ENCODE measurements around the gene MACC1.
A peak's percentile ranks its signal among the peaks of the same experiment; 100 is the strongest.

MACC1 gene

GRCh38 chr7:20176578-20177242 lies 40.5 kb downstream of the MACC1 start:
- Histone ChIP-seq H3K79me2 (ENCODE audit: control insufficient read depth, insufficient read depth, low read length, unreplicated experiment) (no peaks in the 10 kb centered on the region), H3K36me3 (ENCODE audit: insufficient read depth, low read length) (no peaks in the 10 kb centered on the region), H3K4me1 (ENCODE audit: control insufficient read depth, insufficient read depth, low read length, unreplicated experiment) (no peaks in the 10 kb centered on the region), H3K27ac (ENCODE audit: low read depth, low read length) (no peak overlapping the region), H2AFZ (ENCODE audit: low read length, unreplicated experiment) (no peak overlapping the region), H3K4me3 (ENCODE audit: low read depth, low read length) (no peak overlapping the region), H3K27me3 (ENCODE audit: insufficient read depth, low read length) (no peaks in the 10 kb centered on the region)

DNA sequence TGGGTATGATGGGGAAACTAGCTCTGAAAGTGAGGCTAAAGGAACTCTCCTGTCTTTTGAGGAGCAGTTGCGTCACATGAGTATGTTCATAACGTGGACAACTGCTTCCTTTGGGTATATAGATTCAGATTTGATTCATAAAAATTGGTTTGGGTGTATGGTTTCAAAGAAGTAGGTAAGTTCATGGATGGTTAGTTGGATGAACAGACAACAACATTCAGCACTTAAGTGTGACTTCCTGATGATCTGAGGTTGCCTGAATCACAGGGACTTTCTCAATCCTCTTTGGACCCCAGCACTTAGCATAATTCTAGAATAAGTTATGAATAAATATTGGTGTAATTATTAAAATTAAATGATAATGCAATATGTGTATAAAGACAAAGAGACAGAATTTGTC lies 43.4 kb downstream of the MACC1 start:
- no peaks in the 10 kb centered on the region for H3K79me2 ChIP-seq (ENCODE audit: control insufficient read depth, insufficient read depth, low read length, unreplicated experiment)
- H2AFZ ChIP-seq (ENCODE audit: low read length, unreplicated experiment): no peak overlapping the region
- no peaks in the 10 kb centered on the region for H3K27me3 ChIP-seq (ENCODE audit: insufficient read depth, low read length)
- H3K36me3 ChIP-seq (ENCODE audit: insufficient read depth, low read length): no peaks in the 10 kb centered on the region
- peaks cover 5% of the 10 kb centered on the region for H3K4me1 ChIP-seq (ENCODE audit: control insufficient read depth, insufficient read depth, low read length, unreplicated experiment)
- H3K4me3 ChIP-seq (ENCODE audit: low read depth, low read length): no peak overlapping the region
- H3K27ac ChIP-seq (ENCODE audit: low read depth, low read length): no peak overlapping the region

GRCh38 chr7:20172736-20173334 lies 44.3 kb downstream of the MACC1 start:
- Histone ChIP-seq H3K27me3 (ENCODE audit: insufficient read depth, low read length) (no peaks in the 10 kb centered on the region), H2AFZ (ENCODE audit: low read length, unreplicated experiment) (peak overlapping the region; percentile 17), H3K27ac (ENCODE audit: low read depth, low read length) (no peak overlapping the region), H3K36me3 (ENCODE audit: insufficient read depth, low read length) (no peaks in the 10 kb centered on the region), H3K79me2 (ENCODE audit: control insufficient read depth, insufficient read depth, low read length, unreplicated experiment) (no peaks in the 10 kb centered on the region), H3K4me3 (ENCODE audit: low read depth, low read length) (no peak overlapping the region), H3K4me1 (ENCODE audit: control insufficient read depth, insufficient read depth, low read length, unreplicated experiment) (peaks cover 5% of the 10 kb centered on the region)

- Histone ChIP-seq H3K27ac (ENCODE audit: low read depth, low read length) (no peak overlapping the region), H3K79me2 (ENCODE audit: control insufficient read depth, insufficient read depth, low read length, unreplicated experiment) (no peaks in the 10 kb centered on the region), H3K36me3 (ENCODE audit: insufficient read depth, low read length) (no peaks in the 10 kb centered on the region), H2AFZ (ENCODE audit: low read length, unreplicated experiment) (peak overlapping the region; percentile 37), H3K4me1 (ENCODE audit: control insufficient read depth, insufficient read depth, low read length, unreplicated experiment) (peaks cover 5% of the 10 kb centered on the region), H3K27me3 (ENCODE audit: insufficient read depth, low read length) (no peaks in the 10 kb centered on the region), H3K4me3 (ENCODE audit: low read depth, low read length) (no peak overlapping the region)
These were observed 46.6 kb downstream of the MACC1 start for GRCh38 chr7:20170633-20171032.

DNA sequence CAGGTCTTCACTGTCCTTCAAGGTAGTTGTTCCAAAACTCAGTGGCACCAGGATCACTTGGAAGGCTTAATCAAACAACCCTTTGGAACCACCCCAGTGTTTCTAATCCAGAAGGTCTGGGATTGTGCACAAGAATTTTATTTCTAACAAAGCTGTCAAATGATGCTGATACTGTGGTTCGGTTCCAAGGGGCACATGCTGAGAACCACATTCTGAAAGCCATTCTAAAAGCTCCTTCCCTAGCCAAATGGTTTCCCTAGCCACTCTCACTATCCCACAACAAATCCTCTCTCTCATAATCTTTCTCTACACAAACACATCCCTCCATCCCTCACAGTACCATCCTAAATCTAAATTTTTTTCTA lies 52.1 kb downstream of the MACC1 start:
- H3K79me2 ChIP-seq (ENCODE audit: control insufficient read depth, insufficient read depth, low read length, unreplicated experiment): no peaks in the 10 kb centered on the region
- no peaks in the 10 kb centered on the region for H3K27me3 ChIP-seq (ENCODE audit: insufficient read depth, low read length)
- H3K4me3 ChIP-seq (ENCODE audit: low read depth, low read length): no peak overlapping the region
- H3K27ac ChIP-seq (ENCODE audit: low read depth, low read length): peak overlapping the region; percentile 65
- no peak overlapping the region for H2AFZ ChIP-seq (ENCODE audit: low read length, unreplicated experiment)
- no peaks in the 10 kb centered on the region for H3K36me3 ChIP-seq (ENCODE audit: insufficient read depth, low read length)
- peaks cover 9% of the 10 kb centered on the region for H3K4me1 ChIP-seq (ENCODE audit: control insufficient read depth, insufficient read depth, low read length, unreplicated experiment)

- Histone ChIP-seq H3K36me3 (ENCODE audit: insufficient read depth, low read length) (no peaks in the 10 kb centered on the region), H3K27ac (ENCODE audit: low read depth, low read length) (peak overlapping the region; percentile 65), H3K4me1 (ENCODE audit: control insufficient read depth, insufficient read depth, low read length, unreplicated experiment) (peaks cover 9% of the 10 kb centered on the region)
These were observed 52.6 kb downstream of the MACC1 start for GRCh38 chr7:20164425-20165145.

GRCh38 chr7:20162665-20163064 lies 54.5 kb downstream of the MACC1 start:
- no peaks in the 10 kb centered on the region for H3K79me2 ChIP-seq (ENCODE audit: control insufficient read depth, insufficient read depth, low read length, unreplicated experiment)
- H3K36me3 ChIP-seq (ENCODE audit: insufficient read depth, low read length): no peaks in the 10 kb centered on the region
- no peaks in the 10 kb centered on the region for H3K27me3 ChIP-seq (ENCODE audit: insufficient read depth, low read length)
- H3K27ac ChIP-seq (ENCODE audit: low read depth, low read length): no peak overlapping the region
- H2AFZ ChIP-seq (ENCODE audit: low read length, unreplicated experiment): no peak overlapping the region
- no peak overlapping the region for H3K4me3 ChIP-seq (ENCODE audit: low read depth, low read length)
- peaks cover 9% of the 10 kb centered on the region for H3K4me1 ChIP-seq (ENCODE audit: control insufficient read depth, insufficient read depth, low read length, unreplicated experiment)

More at GRCh38 chr7:20164425-20165145, 52.6 kb downstream of the MACC1 start:
- H3K79me2 ChIP-seq (ENCODE audit: control insufficient read depth, insufficient read depth, low read length, unreplicated experiment): no peaks in the 10 kb centered on the region
- H2AFZ ChIP-seq (ENCODE audit: low read length, unreplicated experiment): no peak overlapping the region
- no peak overlapping the region for H3K4me3 ChIP-seq (ENCODE audit: low read depth, low read length)
- no peaks in the 10 kb centered on the region for H3K27me3 ChIP-seq (ENCODE audit: insufficient read depth, low read length)

DNA sequence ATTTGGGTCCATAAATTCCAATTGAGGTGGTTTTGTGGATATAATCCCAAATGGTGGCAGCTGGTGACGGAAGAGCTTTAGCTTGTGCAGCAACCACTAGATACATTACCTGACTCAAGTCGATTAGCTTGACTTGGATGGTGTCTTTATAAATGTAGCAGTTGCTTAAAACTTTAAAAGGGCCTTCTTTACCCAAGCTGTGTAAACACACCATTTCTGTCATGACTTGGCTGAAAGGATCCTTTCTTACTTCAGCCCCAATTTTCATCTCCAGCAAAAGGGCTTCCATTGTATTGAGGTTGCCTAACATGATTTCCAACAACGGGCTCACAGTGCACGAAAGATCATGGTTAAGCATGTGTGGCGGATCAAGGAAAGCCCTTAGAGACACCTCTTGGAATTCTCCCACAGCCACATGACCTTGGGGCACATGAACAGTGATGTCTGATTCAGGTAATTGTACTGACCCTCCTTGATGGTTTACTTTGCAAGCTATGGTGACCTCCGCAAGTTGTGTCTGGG lies 57.9 kb downstream of the MACC1 start:
- Histone ChIP-seq H3K27me3 (ENCODE audit: insufficient read depth, low read length) (no peaks in the 10 kb centered on the region), H3K4me3 (ENCODE audit: low read depth, low read length) (no peak overlapping the region), H3K4me1 (ENCODE audit: control insufficient read depth, insufficient read depth, low read length, unreplicated experiment) (no peaks in the 10 kb centered on the region), H2AFZ (ENCODE audit: low read length, unreplicated experiment) (no peak overlapping the region), H3K36me3 (ENCODE audit: insufficient read depth, low read length) (no peaks in the 10 kb centered on the region), H3K79me2 (ENCODE audit: control insufficient read depth, insufficient read depth, low read length, unreplicated experiment) (no peaks in the 10 kb centered on the region), H3K27ac (ENCODE audit: low read depth, low read length) (no peak overlapping the region)

GRCh38 chr7:20158684-20159083 lies 58.5 kb downstream of the MACC1 start:
- peak overlapping the region; percentile 31 for H2AFZ ChIP-seq (ENCODE audit: low read length, unreplicated experiment)
- H3K27me3 ChIP-seq (ENCODE audit: insufficient read depth, low read length): no peaks in the 10 kb centered on the region
- H3K4me3 ChIP-seq (ENCODE audit: low read depth, low read length): no peak overlapping the region
- H3K36me3 ChIP-seq (ENCODE audit: insufficient read depth, low read length): no peaks in the 10 kb centered on the region
- no peaks in the 10 kb centered on the region for H3K4me1 ChIP-seq (ENCODE audit: control insufficient read depth, insufficient read depth, low read length, unreplicated experiment)
- no peaks in the 10 kb centered on the region for H3K79me2 ChIP-seq (ENCODE audit: control insufficient read depth, insufficient read depth, low read length, unreplicated experiment)
- no peak overlapping the region for H3K27ac ChIP-seq (ENCODE audit: low read depth, low read length)

DNA sequence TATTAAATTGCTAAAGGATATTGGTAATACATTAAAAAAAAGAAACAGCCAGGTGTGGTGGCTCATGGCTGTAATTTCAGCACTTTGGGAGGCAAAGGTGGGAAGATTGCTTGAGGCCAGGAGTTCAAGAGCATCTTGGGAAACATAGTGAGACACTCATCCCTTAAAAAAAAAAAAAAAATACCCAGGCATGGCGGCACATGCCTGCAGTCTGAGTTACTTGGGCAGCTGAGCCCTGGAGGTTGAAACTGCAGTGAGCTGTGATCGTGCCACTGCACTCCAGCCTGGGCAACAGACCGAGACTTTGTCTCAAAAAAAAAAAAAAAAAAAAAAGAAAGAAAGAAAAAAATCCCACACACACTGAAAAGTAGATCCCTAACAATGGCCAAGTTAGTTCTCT lies 59.7 kb downstream of the MACC1 start:
- Histone ChIP-seq H3K27ac (ENCODE audit: low read depth, low read length) (no peak overlapping the region), H3K36me3 (ENCODE audit: insufficient read depth, low read length) (no peaks in the 10 kb centered on the region), H2AFZ (ENCODE audit: low read length, unreplicated experiment) (no peak overlapping the region), H3K27me3 (ENCODE audit: insufficient read depth, low read length) (no peaks in the 10 kb centered on the region), H3K4me1 (ENCODE audit: control insufficient read depth, insufficient read depth, low read length, unreplicated experiment) (no peaks in the 10 kb centered on the region), H3K4me3 (ENCODE audit: low read depth, low read length) (no peak overlapping the region), H3K79me2 (ENCODE audit: control insufficient read depth, insufficient read depth, low read length, unreplicated experiment) (no peaks in the 10 kb centered on the region)

Measured in ACC112 (cell line).